ENCODE measurements around the gene GFPT2. TPM values are rescaled to one million over a fixed set of nuclear protein-coding genes. Genes with fewer than 3 reads are reported as not detected.

Gene GFPT2
- total RNA-seq, 2 experiments from 2014 or later: not detected

DNA sequence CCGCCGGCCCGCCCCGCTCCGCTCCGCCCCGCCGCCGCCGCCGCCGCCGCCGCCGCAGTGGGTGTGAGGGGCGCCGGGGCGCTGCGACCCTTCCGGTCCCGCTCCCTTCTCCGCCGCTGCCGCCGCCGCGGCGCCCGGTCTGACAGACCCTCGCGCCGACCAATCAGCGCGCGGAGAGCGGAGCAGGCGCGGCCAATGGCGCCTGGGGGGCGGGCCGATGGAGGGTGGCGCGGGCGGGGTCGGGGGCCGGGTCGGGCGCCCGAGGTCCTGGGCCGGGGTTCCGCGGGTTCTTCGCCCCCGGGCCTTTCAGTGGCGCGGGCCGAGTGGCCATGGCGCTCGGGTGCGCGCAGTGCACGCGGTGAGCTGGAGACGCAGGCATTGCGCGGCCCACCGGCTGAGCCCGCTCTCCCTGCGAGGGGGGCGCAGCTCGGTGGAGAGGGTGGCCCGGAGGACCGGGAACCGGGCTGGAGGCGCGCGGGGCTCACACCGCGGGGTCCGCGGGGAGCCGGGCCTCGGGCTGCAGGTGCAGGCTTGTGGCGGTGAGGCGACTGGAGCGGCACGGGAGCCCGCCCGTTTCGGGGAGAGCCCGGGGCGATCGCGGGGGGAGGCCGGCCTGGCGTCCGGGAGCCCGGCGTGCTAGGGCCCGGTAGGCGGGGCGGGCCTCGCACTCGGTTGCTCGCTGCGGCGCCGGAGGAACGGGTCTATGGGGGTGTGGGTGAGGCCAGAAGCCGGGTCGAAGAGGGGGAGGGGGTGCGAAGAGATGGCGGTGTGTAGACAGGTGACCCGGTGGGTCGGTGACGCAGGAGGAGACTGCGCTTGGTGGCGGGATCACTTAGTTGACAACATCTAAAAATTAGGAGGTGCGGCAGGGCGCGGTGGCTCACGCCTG lies 60.9 kb downstream of the GFPT2 start, which contains the start of gene MAPK9:
Gene MAPK9, minus strand, starts transcription at position 141 of the 889 bp plus-strand sequence. CDS start 11,522 bp downstream, outside the sequence.
- H3K9me3 ChIP-seq (ENCODE audit: low read length): no peaks in the 10 kb centered on the region
- peaks cover 19% of the 10 kb centered on the region; the same call in 1 of the 2 replicates for H4K20me1 ChIP-seq (ENCODE audit: insufficient read depth, low read length)
- peak within 1 kb of the TSS; percentile 47 for H2AFZ ChIP-seq (ENCODE audit: low read length)
- peaks cover 35% of the 10 kb centered on the region for H3K79me2 ChIP-seq (ENCODE audit: insufficient read depth, low read depth, low read length)
- intact Hi-C loops (cut with micrococcal nuclease; ENCODE audit: unreplicated experiment): loop anchor here (5.0 kb wide), 1 partner anchor 385 kb away; the partner anchor contains the start of gene TBC1D9B
- peak; percentile 93 for DNase-seq (ENCODE audit: low spot score)
- no TSS peak for BruUV-seq (replicated peaks)
- TF ChIP-seq EZH2phosphoT487 (IDR thresholded peaks at IDR 0.05; ENCODE audit: borderline replicate concordance, low read depth, low read length): no peak
- TF ChIP-seq, protein P1, sequence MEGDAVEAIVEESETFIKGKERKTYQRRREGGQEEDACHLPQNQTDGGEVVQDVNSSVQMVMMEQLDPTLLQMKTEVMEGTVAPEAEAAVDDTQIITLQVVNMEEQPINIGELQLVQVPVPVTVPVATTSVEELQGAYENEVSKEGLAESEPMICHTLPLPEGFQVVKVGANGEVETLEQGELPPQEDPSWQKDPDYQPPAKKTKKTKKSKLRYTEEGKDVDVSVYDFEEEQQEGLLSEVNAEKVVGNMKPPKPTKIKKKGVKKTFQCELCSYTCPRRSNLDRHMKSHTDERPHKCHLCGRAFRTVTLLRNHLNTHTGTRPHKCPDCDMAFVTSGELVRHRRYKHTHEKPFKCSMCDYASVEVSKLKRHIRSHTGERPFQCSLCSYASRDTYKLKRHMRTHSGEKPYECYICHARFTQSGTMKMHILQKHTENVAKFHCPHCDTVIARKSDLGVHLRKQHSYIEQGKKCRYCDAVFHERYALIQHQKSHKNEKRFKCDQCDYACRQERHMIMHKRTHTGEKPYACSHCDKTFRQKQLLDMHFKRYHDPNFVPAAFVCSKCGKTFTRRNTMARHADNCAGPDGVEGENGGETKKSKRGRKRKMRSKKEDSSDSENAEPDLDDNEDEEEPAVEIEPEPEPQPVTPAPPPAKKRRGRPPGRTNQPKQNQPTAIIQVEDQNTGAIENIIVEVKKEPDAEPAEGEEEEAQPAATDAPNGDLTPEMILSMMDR (conservative IDR thresholded peaks at IDR 0.05; ENCODE audit: low read length): 0 out of 2 replicates have a peak, but pooled peaks have one; percentile 13
- POLR2A ChIA-PET: no interaction called here
- H3K4me2 ChIP-seq (ENCODE audit: low read length): peak within 1 kb of the TSS; percentile 96
- no peaks in the 10 kb centered on the region for H3K9me2 ChIP-seq (ENCODE audit: insufficient read depth, low read length)
- peak within 1 kb of the TSS; percentile 76 for H3K27ac ChIP-seq (ENCODE audit: low read depth, low read length, poor library complexity, severe bottlenecking)
- peak within 1 kb of the TSS; percentile 75 for H3K4me3 ChIP-seq (ENCODE audit: low read depth, low read length, poor library complexity, severe bottlenecking)
- CTCF ChIA-PET (ENCODE audit: unreplicated experiment): interaction anchor here (1.8 kb wide), 1 partner anchor 23 kb away, joined by 7 read pairs; no protein-coding TSS in a partner anchor
- peaks cover 33% of the 10 kb centered on the region for H3K4me1 ChIP-seq (ENCODE audit: insufficient read depth, low read length, poor library complexity, severe bottlenecking)
- peaks cover 27% of the 10 kb centered on the region for H3K36me3 ChIP-seq (ENCODE audit: insufficient read depth, low read length)

- intact Hi-C loops (cut with micrococcal nuclease; ENCODE audit: unreplicated experiment): loop anchor here (5.0 kb wide), 1 partner anchor 384 kb away; the partner anchor contains the start of gene TBC1D9B
- DNase-seq (ENCODE audit: low spot score): peak; percentile 54
- H3K27ac ChIP-seq (ENCODE audit: low read depth, low read length, poor library complexity, severe bottlenecking): no peak overlapping the region
- no peak for TF ChIP-seq EZH2phosphoT487 (IDR thresholded peaks at IDR 0.05; ENCODE audit: borderline replicate concordance, low read depth, low read length)
- TF ChIP-seq, protein P1 (conservative IDR thresholded peaks at IDR 0.05; ENCODE audit: low read length): 0 out of 2 replicates have a peak, but pooled peaks have one; percentile 36
- CTCF ChIA-PET (ENCODE audit: unreplicated experiment): no interaction called here
- H3K9me3 ChIP-seq (ENCODE audit: low read length): no peaks in the 10 kb centered on the region
- POLR2A ChIA-PET: interaction anchor here (0.6 to 0.9 kb wide), 2 partner anchors 14 to 161 kb away, joined by 3 to 4 read pairs; no protein-coding TSS in a partner anchor
- H2AFZ ChIP-seq (ENCODE audit: low read length): no peak overlapping the region
- H3K79me2 ChIP-seq (ENCODE audit: insufficient read depth, low read depth, low read length): peaks cover 35% of the 10 kb centered on the region
- H3K4me1 ChIP-seq (ENCODE audit: insufficient read depth, low read length, poor library complexity, severe bottlenecking): peaks cover 33% of the 10 kb centered on the region
- peak overlapping the region; percentile 75 for H3K4me3 ChIP-seq (ENCODE audit: low read depth, low read length, poor library complexity, severe bottlenecking)
- no TSS peak for BruUV-seq (replicated peaks)
- H4K20me1 ChIP-seq (ENCODE audit: insufficient read depth, low read length): peaks cover 19% of the 10 kb centered on the region; the same call in 1 of the 2 replicates
- peaks cover 35% of the 10 kb centered on the region for H3K36me3 ChIP-seq (ENCODE audit: insufficient read depth, low read length)
- peak overlapping the region; percentile 96 for H3K4me2 ChIP-seq (ENCODE audit: low read length)
- H3K9me2 ChIP-seq (ENCODE audit: insufficient read depth, low read length): no peaks in the 10 kb centered on the region
Measured at GRCh38 chr5:180291234-180291940, 61.7 kb downstream of the GFPT2 start.
